BLaER1 treated with 17β-estradiol and CSF1 and Interleukin-3, amounts not matched to agents 10 nM and 100 nM (cell line): Measurements from ENCODE around the gene AMZ2.
"Not testable (repeated sequence)": the region's sequence is repeated elsewhere in the genome, so short reads cannot be mapped to it uniquely, and the experiment has no call there.

Experiments
- H3K27ac ChIP-seq, 11 experiments: shearing (Covaris generic); formaldehyde crosslinking; 2 replicates each; pipeline ENCODE4 v1.8.1; 2022
- H3K27me3 ChIP-seq, 11 experiments: shearing (Covaris generic); formaldehyde crosslinking; 2 replicates each; pipeline ENCODE4 v1.8.1; 2022
- H3K36me3 ChIP-seq, 11 experiments: shearing (Covaris generic); formaldehyde crosslinking; 2 replicates each; pipeline ENCODE4 v1.8.1; 2022
- H3K4me1 ChIP-seq, 10 experiments: shearing (Covaris generic); formaldehyde crosslinking; 2 replicates each; pipeline ENCODE4 v1.8.1; 2022
- H3K4me2 ChIP-seq, 11 experiments: shearing (Covaris generic); formaldehyde crosslinking; 2 replicates each; pipeline ENCODE4 v1.8.1; 2022
- H3K4me3 ChIP-seq, 10 experiments: shearing (Covaris generic); formaldehyde crosslinking; 2 replicates each; pipeline ENCODE4 v1.8.1; 2022
- H3K9ac ChIP-seq, 11 experiments: shearing (Covaris generic); formaldehyde crosslinking; 2 replicates each; pipeline ENCODE4 v1.8.1; 2022
- H3K9me3 ChIP-seq, 11 experiments: shearing (Covaris generic); formaldehyde crosslinking; replicated peaks in 1 of 11; 2 replicates each; pipeline ENCODE4 v1.8.1; 2022
- H4K20me1 ChIP-seq, 11 experiments: shearing (Covaris generic); formaldehyde crosslinking; 2 replicates each; pipeline ENCODE4 v1.8.1; 2022
- Cebpa-rat ChIP-seq, 11 experiments: shearing (Covaris generic); IDR thresholded peaks; 2 replicates each; pipeline ENCODE4 v1.8.1; 2022

AMZ2 gene

GRCh38 chr17:68248891-68249290 is 1.0 kb downstream of the AMZ2 start:
- Histone ChIP-seq H3K9me3 (no peaks in the 10 kb centered on the region), H4K20me1 (no peaks in the 10 kb centered on the region), H3K4me3 (peak overlapping the region in 8 of 10 experiments; percentile 64 to 88 (median 72); a peak in 16 of 20 replicates), H3K27ac (peak overlapping the region; percentile 92 to 98 (median 95); a peak in 21 of 22 replicates), H3K4me2 (peak overlapping the region; percentile 88 to 99 (median 96)), H3K4me1 (peaks cover 47 to 72% (median 61%) of the 10 kb centered on the region in 10 experiments), H3K36me3 (peaks cover 4 to 27% (median 15%) of the 10 kb centered on the region in 11 experiments; a peak in 17 of 22 replicates), H3K9ac (peak overlapping the region; percentile 89 to 97 (median 94); a peak in 21 of 22 replicates), H3K27me3 (peaks cover 0 to 4% (median 0%) of the 10 kb centered on the region in 11 experiments; a peak in 4 of 22 replicates)
- no peak for TF ChIP-seq Cebpa-rat (IDR thresholded peaks at IDR 0.05)

GRCh38 chr17:68249354-68249765 is 1.5 kb downstream of the AMZ2 start:
- Histone ChIP-seq H3K27ac (peak overlapping the region in 10 of 11 experiments; percentile 92 to 98 (median 95); a peak in 19 of 22 replicates), H3K36me3 (peaks cover 4 to 32% (median 16%) of the 10 kb centered on the region in 11 experiments; a peak in 17 of 22 replicates)

GRCh38 chr17:68253426-68253825 is 5.6 kb downstream of the AMZ2 start:
- Histone ChIP-seq H3K9ac (peak overlapping the region in 8 of 11 experiments; percentile 11 to 68 (median 50); a peak in 12 of 22 replicates), H3K27ac (peak overlapping the region in 10 of 11 experiments; percentile 11 to 96 (median 77); a peak in 18 of 22 replicates), H3K4me2 (peak overlapping the region; percentile 58 to 90 (median 83)), H3K4me1 (peaks cover 80 to 100% (median 91%) of the 10 kb centered on the region in 10 experiments), H3K36me3 (peaks cover 6 to 50% (median 23%) of the 10 kb centered on the region in 11 experiments; a peak in 18 of 22 replicates)
- H3K27me3 ChIP-seq, H3K4me3 ChIP-seq, H4K20me1 ChIP-seq, H3K9me3 ChIP-seq: not testable (repeated sequence)

More at GRCh38 chr17:68249354-68249765, 1.5 kb downstream of the AMZ2 start:
- Histone ChIP-seq H3K9ac (peak overlapping the region in 10 of 11 experiments; percentile 4 to 97 (median 93); a peak in 11 of 22 replicates), H3K27me3 (peaks cover 0 to 9% (median 0%) of the 10 kb centered on the region in 11 experiments; a peak in 4 of 22 replicates), H4K20me1 (no peaks in the 10 kb centered on the region), H3K4me2 (peak overlapping the region; percentile 88 to 99 (median 96)), H3K9me3 (no peaks in the 10 kb centered on the region), H3K4me3 (peak overlapping the region in 1 of 10 experiments; percentile 67; a peak in 3 of 20 replicates), H3K4me1 (peaks cover 52 to 77% (median 66%) of the 10 kb centered on the region in 10 experiments)
- TF ChIP-seq Cebpa-rat (IDR thresholded peaks at IDR 0.05) = no peak

GRCh38 chr17:68255151-68255550 is 7.3 kb downstream of the AMZ2 start:
- TF ChIP-seq Cebpa-rat (IDR thresholded peaks at IDR 0.05) = no peak
- Histone ChIP-seq H4K20me1 (0 out of 22 replicates have a peak, but pooled peaks cover 0 to 6% (median 0%) of the 10 kb centered on the region in 11 experiments), H3K9me3 (no peaks in the 10 kb centered on the region), H3K9ac (peak overlapping the region in 8 of 11 experiments; percentile 26 to 84 (median 56); a peak in 15 of 22 replicates), H3K36me3 (peaks cover 6 to 50% (median 23%) of the 10 kb centered on the region in 11 experiments; a peak in 18 of 22 replicates), H3K27me3 (peaks cover 0 to 9% (median 0%) of the 10 kb centered on the region in 11 experiments; a peak in 4 of 22 replicates), H3K4me1 (peaks cover 77 to 99% (median 88%) of the 10 kb centered on the region in 10 experiments), H3K4me3 (peak overlapping the region in 6 of 10 experiments; percentile 3 to 33 (median 20); a peak in 2 of 20 replicates), H3K27ac (peak overlapping the region in 10 of 11 experiments; percentile 42 to 96 (median 87); a peak in 19 of 22 replicates), H3K4me2 (peak overlapping the region; percentile 65 to 90 (median 85))

- no peaks in the 10 kb centered on the region; a peak in 1 of 22 replicates for H3K9me3 ChIP-seq
- no peak for TF ChIP-seq Cebpa-rat (IDR thresholded peaks at IDR 0.05)
- H3K36me3 ChIP-seq = peaks cover 6 to 47% (median 21%) of the 10 kb centered on the region in 11 experiments; a peak in 18 of 22 replicates
- H3K27me3 ChIP-seq = peaks cover 0 to 9% (median 0%) of the 10 kb centered on the region in 11 experiments; a peak in 4 of 22 replicates
- peaks cover 72 to 99% (median 92%) of the 10 kb centered on the region in 10 experiments for H3K4me1 ChIP-seq
- 0 out of 22 replicates have a peak, but pooled peaks cover 0 to 6% (median 0%) of the 10 kb centered on the region in 11 experiments for H4K20me1 ChIP-seq
- peak overlapping the region in 9 of 11 experiments; percentile 39 to 84 (median 50); a peak in 18 of 22 replicates for H3K9ac ChIP-seq
- peak overlapping the region; percentile 18 to 96 (median 85); a peak in 20 of 22 replicates for H3K27ac ChIP-seq
- H3K4me3 ChIP-seq = peak overlapping the region in 7 of 10 experiments; percentile 3 to 33 (median 20); a peak in 6 of 20 replicates
- peak overlapping the region; percentile 65 to 90 (median 85) for H3K4me2 ChIP-seq
These were observed 8.1 kb downstream of the AMZ2 start for GRCh38 chr17:68255731-68256538.

- H3K27me3 ChIP-seq, H3K9me3 ChIP-seq, H4K20me1 ChIP-seq: not testable (repeated sequence)
- Histone ChIP-seq H3K4me3 (0 out of 20 replicates have a peak overlapping the region, but pooled peaks of 1 of the 10 experiments have one; percentile 19), H3K27ac (peak overlapping the region in 8 of 11 experiments; percentile 69 to 96 (median 91); a peak in 16 of 22 replicates), H3K4me2 (peak overlapping the region; percentile 65 to 90 (median 85)), H3K4me1 (peaks cover 72 to 99% (median 96%) of the 10 kb centered on the region in 10 experiments), H3K36me3 (peaks cover 5 to 39% (median 14%) of the 10 kb centered on the region in 11 experiments; a peak in 15 of 22 replicates), H3K9ac (peak overlapping the region in 5 of 11 experiments; percentile 47 to 84 (median 73); a peak in 12 of 22 replicates)
These were observed 8.9 kb downstream of the AMZ2 start for GRCh38 chr17:68256701-68257100.

GRCh38 chr17:68257934-68258333 is 10.1 kb downstream of the AMZ2 start:
- H3K4me1 ChIP-seq = peaks cover 76 to 99% (median 97%) of the 10 kb centered on the region in 10 experiments
- peak overlapping the region in 6 of 11 experiments; percentile 26 to 84 (median 77); a peak in 9 of 22 replicates for H3K9ac ChIP-seq
- H4K20me1 ChIP-seq = 0 out of 22 replicates have a peak, but pooled peaks cover 0 to 6% (median 0%) of the 10 kb centered on the region in 11 experiments
- H3K27me3 ChIP-seq = peaks cover 0 to 9% (median 0%) of the 10 kb centered on the region in 11 experiments; a peak in 4 of 22 replicates
- peak overlapping the region in 8 of 11 experiments; percentile 78 to 96 (median 91); a peak in 17 of 22 replicates for H3K27ac ChIP-seq
- TF ChIP-seq Cebpa-rat (IDR thresholded peaks at IDR 0.05) = no peak
- no peak overlapping the region for H3K4me3 ChIP-seq
- H3K9me3 ChIP-seq = no peaks in the 10 kb centered on the region; a peak in 1 of 22 replicates
- H3K4me2 ChIP-seq = peak overlapping the region; percentile 65 to 90 (median 85); a peak in 21 of 22 replicates
- H3K36me3 ChIP-seq = peaks cover 0 to 27% (median 6%) of the 10 kb centered on the region in 11 experiments; a peak in 11 of 22 replicates

- H3K9me3 ChIP-seq, H4K20me1 ChIP-seq, H3K27me3 ChIP-seq, H3K4me3 ChIP-seq: not testable (repeated sequence)
- Histone ChIP-seq H3K36me3 (peaks cover 0 to 21% (median 6%) of the 10 kb centered on the region in 11 experiments; a peak in 11 of 22 replicates), H3K9ac (peak overlapping the region; percentile 54 to 84 (median 74); a peak in 21 of 22 replicates), H3K4me1 (peaks cover 69 to 99% (median 95%) of the 10 kb centered on the region in 10 experiments), H3K4me2 (peak overlapping the region; percentile 65 to 90 (median 85)), H3K27ac (peak overlapping the region; percentile 48 to 96 (median 85))
These were observed 11.2 kb downstream of the AMZ2 start for GRCh38 chr17:68258890-68259647.

- Histone ChIP-seq H3K27ac (peak overlapping the region; percentile 32 to 96 (median 85); a peak in 21 of 22 replicates), H3K9ac (peak overlapping the region in 9 of 11 experiments; percentile 15 to 84 (median 67); a peak in 11 of 22 replicates), H3K4me2 (peak overlapping the region; percentile 49 to 90 (median 72)), H3K4me1 (peaks cover 64 to 99% (median 90%) of the 10 kb centered on the region in 10 experiments), H3K36me3 (peaks cover 0 to 16% (median 4%) of the 10 kb centered on the region in 11 experiments; a peak in 10 of 22 replicates)
- H4K20me1 ChIP-seq, H3K9me3 ChIP-seq, H3K4me3 ChIP-seq, H3K27me3 ChIP-seq: not testable (repeated sequence)
These were observed 11.8 kb downstream of the AMZ2 start for GRCh38 chr17:68259648-68259951.
